ENCODE data around the gene IGSF9B.

Gene IGSF9B

DNA sequence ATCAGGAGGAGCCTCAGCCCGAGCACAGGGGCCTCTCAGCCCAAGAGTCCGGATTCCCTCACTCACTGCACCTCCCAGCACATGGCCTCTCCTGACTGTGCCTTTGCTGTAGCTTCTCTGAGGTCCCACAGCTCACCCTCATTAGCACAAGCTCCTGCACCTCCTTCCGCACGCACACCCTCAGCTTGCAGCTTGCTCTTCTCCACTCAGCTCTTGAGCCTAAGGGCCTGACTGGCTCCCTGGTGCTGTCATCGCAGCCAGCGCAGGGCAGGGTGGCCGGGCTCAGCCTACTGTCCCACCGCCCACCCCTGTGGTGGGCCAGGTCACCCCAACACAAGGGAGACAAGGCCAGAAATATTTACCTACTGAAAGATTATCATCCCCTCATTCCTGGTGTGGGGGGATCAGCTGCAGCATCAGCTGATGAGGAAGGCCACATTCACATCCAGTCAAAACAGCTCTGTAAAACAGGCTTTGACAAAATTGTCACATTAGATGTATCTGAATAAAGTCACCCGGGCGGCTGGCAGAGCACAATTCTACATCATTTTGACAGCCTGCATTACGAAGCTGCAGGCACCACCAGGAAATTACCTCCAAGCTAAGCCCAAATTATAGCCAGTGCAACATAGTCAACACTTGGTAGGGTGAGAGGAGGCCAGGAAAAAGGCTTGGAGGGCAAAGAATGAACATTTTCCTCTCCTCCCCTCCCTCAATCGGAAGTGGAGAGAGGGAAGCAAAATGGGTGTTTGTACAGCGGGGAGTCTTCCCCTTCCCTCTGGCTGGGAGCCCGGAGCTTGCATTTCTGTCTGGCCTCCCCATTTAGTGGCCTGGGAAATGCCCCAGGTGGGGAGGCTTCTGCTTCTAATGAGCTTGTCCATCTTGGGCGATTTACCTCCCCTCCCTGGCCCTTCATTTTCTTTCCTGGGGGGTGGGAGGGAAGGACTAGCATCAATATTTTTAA, 29.5 kb upstream of the IGSF9B start:
- no peak for DNase-seq (ENCODE audit: low spot score)

DNA sequence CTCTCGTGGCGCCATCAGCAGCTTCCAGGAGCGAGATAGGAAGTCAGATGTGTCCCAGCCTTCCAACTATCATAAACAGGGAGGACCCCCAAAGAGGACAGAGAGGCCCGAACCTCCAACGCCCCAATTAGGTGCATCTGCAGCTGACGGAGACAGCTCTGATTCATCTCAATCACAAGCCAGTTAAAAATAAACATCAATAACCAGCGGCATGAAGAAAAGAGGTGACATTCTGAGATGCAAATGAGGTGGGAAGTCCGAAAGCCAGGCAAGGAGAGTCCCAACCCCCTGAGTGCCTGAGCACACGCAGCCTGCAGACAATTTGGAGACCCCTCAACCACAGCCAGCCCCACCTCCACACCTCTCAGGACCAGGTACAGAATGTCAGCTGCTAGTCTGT, 28.1 kb upstream of the IGSF9B start:
- DNase-seq (ENCODE audit: low spot score), result no peak

DNA sequence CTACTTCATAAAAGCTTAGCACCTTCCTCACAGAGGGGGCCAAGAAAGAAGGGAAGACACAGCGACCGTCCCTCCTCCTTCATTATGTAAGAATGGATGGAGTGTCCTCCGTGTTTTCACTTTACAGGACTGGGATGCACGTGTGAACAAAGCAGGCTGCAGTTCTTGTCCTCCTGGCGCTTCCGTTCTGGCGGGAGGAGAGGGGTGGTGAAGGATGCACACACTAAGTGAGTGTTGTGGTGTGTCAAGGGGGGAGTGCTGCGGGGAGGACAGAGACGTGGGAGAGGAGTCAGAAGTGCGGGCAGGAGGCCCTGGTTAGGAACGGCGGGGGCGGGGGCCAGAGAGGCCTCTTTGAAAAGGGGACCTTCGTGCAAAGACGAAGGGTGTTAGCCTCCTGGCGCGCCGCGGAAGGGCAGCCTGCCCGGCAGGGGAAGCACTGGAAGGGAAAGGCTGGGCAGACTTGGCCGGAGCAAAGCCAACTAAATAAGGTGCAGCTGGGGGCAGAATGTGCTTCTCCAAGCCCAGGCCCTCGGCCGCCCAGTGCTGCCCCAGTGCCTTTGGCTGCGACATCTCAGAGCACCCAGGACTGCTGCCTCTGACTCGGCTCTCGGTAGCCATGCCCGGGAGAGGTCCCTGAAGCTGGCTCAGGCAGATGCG, 27.0 kb upstream of the IGSF9B start:
- no peak for DNase-seq (ENCODE audit: low spot score)

DNA sequence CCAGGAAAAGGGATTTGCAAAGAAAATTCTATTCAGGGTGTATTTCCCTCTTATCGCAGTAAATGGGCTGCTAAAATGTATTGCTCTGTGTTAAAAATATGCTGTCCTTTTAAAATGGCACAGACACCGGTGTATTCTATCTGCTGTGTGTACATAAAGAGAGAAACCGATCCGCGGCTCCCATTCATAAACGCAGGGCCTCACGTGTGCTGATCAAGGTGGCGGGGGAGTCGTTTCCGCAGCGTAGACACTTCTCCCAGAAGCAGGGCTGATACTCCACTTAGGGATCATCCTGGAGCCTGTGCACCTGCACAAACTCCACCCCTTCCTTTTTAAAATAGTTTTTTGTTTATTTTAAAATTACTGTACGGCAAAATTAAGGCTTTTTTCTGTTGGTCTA, 26.1 kb upstream of the IGSF9B start:
- no peak for DNase-seq (ENCODE audit: low spot score)

DNA sequence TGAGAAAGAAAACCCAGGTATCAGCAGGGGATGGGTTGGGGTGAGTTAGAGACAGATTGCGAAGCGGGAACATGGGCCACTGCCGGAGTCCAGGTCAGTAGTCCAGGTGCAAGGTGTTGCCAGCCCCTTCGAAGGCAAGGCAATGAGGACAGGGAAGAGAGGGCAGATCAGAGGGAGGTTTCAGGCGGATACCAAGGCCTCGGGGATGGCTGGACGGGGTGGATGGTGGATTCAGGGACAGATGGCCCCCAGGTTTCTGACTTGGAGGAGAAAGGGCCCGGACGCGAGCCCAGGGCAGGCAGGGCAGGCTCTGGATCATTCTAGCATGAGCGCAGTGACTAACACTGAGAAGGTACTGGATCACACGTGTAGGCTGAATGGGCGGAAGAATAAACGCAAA, 25.4 kb upstream of the IGSF9B start:
- DNase-seq (ENCODE audit: low spot score), result no peak

DNA sequence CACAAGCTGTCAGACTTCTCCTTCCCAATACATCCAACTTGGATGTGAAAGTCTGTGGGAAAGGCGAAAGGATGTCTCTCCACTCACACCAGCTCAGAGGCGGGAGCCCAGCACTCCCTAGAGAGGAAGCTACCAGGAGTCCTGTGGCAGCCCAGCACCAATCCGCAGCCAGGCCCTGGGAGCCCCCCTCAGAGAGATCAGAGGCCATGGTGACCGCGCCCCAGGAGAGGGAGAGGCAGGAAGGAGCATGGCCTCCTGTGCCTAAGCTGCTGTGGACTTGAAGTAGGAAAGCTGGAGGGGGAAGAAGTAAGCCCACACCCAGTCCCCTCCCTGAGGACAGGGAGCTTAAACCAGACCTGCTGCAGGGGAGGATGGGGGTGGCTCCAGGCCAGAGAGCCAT, 24.4 kb upstream of the IGSF9B start:
- no peak for DNase-seq (ENCODE audit: low spot score)

DNA sequence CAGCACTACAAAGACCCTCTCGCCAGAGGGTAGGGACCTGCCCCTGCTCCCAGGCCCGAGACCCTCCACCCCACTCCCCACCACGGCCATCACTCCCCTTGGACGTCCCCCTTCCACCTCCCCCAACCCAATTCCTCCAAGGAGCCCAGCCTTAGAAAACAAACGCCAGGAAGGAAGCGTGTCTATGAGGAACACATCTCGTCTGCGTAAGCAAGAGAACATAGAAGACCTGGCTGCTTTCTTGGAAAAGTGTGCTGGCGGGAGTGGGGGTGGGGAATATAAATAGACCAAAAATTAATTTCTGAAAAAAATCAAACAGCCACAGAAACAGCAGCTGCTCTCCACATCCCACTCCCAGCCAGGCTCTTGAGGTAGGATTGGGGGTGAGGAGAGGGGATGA, 23.9 kb upstream of the IGSF9B start:
- DNase-seq (ENCODE audit: low spot score), result no peak

DNA sequence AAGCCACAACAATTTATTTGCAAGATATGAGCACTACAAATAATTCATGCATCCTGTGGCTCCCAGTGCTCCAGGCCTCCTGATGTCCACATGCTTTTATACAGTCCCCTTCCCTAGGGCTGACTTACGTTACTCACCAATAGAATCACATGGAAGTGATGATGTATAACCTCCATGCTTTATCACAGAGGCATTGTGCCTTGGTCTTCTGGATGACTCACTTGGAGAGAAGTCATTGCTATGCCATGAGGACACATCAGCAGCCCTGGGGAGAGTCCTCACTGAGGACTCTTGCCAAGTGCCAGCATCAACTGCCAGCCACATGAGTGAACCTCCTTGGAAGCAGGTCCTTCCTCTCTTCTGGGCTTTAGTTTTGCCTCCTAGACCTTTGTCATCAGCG, 22.0 kb upstream of the IGSF9B start:
- no peak for DNase-seq (ENCODE audit: low spot score)

DNA sequence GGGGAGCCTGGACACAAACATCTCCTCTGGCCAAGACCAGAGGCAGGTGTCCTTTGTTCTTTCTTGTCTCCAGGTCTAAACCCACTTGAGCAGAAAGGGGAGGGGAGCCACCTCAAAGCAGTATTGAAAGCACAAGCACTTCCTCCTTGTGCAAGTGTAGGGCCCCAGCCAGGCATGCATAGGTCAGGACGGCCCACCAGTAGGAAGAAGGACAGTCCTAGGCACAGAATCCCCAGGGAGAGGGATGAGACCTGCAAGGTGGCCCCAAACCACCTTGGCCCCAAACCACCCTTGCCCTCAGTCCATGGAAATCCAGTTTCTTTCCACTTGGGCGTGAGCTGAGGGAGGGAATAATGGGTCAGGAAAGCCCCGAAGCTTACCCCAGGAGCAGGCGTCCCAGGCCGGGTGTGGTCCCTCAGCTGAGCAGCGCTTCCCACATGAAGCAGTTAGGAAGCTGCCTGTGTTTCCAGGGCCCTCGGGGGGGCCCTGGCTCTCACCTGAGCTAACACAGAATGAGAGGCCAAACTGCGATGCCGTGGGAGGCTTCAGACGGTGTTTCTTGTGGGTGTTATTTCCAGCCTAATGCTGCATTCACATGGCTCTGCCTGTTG, 20.4 kb upstream of the IGSF9B start:
- DNase-seq (ENCODE audit: low spot score), result no peak

DNA sequence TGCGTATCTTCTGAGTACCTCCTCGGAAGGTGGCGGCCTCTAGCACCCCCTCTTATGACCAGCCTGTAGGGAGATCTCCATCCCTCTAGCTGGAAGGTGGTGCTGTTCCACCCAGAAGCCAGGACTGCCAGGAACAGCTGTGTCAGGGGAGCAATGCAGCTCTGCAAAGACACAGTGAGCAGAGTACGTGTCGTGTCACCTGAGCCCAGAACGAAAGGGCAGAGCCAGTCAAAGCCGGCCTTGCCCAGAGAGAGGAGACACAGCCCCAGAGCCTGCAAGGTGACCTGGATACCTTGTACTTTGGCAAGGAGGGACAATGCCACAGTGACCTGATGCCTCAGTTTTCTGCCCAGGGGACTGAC, 18.7 kb upstream of the IGSF9B start:
- no peak for DNase-seq (ENCODE audit: low spot score)

DNA sequence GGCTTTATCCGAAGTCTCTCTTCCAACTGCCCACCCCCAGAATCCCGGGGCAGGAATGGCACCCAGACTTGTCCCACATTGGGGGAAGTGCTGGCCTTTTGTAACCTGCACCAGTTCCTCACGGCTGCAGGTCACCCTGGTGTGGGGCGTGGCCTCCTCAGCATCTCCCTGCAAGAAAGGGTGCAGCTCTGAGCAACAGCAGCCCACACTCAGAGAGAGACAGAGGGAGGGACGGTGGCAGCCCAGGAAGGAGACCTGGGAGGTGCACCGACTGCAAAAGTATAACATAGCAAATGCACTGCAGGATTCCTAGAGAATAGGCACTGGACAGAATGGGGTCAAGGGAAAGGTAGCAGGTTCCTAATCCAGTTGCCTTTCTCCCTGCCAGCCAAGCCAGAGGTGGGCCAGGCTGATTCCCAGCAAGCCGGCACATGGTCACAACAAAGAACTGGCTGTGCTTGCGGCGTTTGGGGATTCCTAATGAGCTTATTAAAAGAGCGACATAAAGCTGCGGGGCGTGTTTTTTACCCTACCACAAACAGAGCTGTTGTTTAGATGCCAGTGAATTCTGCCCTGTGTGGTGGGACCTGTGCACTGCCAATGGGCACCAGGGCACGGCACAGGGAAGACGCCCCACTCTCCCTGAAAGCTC, 18.2 kb upstream of the IGSF9B start:
- DNase-seq (ENCODE audit: low spot score), result no peak

DNA sequence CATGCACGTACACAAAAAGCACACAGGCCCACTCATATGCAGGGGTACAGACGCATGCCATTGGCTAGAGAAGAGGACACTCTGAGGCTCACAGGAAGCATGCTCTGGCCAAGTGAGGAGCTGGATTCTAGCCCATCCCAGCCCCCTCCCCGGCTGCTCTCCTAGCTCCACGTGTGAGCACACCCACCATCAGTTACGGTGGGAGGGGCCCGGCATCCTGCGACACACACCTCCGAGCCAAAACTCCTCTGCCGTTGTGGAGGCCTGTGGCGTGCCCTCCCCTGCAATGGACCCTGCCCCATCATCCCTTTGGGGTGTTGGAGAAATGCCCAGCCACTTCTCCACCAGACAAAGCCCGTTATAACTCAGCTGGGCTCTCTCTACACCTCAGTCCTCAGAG, 15.1 kb upstream of the IGSF9B start:
- DNase-seq (ENCODE audit: low spot score), result no peak

DNA sequence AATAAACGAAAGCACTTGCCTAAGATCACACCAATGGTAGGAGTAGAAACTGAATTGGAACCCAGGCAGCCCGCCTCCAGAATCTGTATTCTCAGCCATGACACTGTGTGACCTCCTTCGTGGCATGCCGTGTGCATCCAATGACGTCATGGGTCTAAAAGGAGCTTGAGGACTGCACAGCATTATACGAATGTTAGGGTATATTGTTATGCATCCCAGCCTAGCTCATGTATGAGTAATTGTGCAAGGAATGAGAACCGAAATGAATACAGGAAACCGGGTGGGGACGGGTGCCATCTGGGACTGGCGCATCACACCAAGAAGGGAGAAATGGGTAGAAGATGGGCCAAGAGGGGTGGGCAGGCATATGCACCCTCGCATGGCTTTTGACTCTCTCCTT, 12.3 kb upstream of the IGSF9B start:
- no peak for DNase-seq (ENCODE audit: low spot score)

DNA sequence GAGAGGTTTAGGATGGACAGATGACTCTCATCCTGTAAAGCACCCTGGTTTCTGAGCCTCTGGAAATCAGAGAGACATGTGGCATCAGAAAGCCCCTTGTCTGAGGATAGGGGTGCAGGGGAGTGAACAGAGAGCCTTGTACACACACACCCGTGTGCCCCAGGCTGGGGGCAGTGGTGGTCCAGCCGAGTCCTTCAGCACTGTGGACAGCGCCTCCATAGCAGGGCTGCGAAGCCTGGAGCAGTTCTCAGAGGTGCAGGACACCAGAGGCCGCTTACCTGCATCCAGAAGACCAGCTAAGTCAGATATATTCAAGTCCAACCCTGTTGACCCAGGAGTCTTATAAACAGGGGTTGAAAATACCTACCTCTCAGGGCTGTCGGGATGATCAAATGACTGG, 11.5 kb upstream of the IGSF9B start:
- DNase-seq (ENCODE audit: low spot score), result no peak

DNA sequence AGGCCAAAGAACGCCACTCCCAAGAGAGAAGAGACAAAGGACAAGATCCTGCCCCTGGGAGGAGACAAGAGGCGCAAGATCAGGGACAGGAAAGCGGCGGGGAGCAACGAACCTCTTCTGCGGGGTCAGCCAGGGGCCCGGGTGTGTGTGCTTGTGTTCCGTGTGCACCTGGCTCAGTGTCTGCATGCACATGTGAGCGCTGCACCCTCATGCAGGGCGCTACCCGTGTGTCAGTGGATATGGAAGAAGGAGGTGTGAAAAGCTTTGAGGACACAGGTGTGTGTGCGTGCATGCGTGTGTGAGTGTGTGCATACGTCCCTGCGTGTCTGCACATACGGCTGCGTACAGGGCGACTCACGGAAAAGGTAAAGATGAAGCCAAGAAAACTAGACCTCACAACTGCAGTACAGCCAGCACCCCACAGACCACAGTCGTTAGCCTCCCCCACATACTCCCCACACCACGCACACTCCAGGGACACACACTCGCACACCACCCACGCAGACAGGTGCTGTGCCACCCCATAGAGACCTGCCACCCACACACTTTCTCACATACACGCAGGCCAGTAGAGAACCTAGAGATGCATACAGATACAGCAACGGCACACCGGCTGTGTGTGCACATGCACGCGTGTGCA, 11.0 kb upstream of the IGSF9B start:
- DNase-seq (ENCODE audit: low spot score), result no peak

DNA sequence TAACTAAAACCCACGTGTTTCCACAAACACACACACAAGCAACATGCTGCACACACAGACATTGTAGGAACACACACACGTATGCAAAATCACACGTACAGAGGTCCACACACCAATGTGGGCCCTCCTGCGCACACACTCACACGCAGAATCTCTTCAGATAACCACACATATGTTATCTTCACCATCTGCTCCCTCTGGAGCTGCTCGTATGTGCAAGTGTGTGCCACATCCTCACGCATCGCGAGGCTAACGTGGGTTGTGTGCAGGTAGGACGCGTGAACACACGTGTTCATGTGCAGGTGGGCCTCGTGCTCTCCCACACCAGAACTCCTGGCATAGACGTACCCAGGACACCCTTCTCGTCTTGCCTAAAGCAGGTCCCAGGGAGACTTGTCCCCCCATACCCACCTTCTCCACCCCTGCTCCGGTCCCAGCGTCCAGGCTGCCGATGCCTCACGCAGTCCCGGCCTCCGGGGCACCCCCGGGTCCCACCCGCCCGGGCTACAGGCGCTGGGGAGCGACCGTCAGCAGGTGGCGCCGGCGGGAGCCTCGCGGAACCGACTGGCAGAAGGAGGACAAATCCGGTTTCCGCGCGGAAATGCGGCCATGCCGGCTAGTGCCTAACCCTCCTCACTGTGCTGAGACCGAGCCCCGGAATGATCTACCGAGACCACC, 10.3 kb upstream of the IGSF9B start:
- DNase-seq (ENCODE audit: low spot score), result no peak

DNA sequence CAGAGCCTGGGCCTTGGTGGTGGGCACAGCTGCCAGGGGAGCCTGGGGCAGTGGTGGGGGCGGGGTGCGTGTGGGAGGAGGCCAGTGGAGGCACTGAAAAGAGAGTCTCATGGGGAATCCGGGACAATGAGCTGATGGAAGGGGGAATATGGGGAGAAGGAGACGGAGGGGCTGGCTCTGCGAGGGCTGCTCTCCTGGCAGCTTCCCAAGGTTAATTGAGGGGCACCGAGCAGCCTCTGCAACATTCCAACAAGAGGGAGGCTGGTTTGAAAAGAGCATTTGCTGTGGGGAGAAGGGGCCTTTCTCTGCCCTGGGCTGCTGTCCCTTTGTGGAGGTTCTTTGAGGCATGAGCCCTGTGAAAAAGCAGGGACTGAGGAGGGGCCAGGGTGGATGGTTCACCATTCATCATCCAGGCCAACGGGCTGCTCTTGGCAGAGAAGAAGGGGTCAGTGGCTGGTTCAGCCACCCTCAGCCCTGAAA, 9.4 kb upstream of the IGSF9B start:
- DNase-seq (ENCODE audit: low spot score), result no peak

DNA sequence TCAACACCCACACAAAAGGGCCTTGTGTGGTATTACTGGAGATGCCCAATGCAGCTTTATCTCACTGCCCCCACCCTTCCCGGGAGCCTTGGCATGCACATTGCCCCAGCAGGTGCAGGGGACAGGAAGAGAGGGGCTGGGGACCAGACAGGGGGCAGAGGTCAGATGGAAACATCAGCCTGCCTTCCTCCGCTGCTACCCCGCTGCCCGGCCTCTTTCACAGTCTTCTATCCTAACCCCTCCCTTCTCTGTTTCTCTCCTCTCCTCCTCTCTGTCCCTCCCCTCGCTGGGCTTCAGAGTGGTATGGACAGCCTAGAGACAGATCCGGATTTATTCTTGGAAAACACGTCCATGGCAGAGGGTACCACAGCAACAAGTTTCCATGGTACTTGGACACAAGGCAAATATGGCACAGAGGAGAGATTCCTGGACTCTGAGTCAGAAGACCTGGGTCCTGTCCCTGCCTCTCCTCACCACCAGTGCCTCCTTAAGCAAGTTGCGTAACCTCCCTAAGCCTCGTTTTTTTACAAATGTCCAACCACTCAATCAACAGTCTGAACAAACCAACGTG, 8.3 kb upstream of the IGSF9B start:
- peak; percentile 49 for DNase-seq (ENCODE audit: low spot score)

DNA sequence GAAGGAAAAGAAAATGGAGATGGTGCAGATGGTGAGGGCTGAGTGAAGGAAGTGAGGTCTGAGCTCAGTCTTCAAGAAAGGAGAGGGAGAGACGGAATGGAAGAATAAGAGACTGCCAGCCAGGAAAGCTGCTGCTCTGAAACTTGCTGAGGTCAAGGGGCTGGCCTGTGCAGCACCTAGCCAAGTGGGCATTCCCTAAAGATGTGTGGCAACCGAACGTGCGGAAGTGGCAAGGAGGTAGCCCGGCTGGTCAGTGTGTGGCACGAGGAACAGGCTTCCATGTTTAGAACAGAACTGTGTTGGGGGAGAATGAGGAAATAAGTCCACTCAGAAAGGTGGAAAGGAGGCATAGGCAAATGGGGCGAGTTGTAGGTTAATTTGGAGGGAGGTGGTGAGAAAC, 7.6 kb upstream of the IGSF9B start:
- no peak for DNase-seq (ENCODE audit: low spot score)

DNA sequence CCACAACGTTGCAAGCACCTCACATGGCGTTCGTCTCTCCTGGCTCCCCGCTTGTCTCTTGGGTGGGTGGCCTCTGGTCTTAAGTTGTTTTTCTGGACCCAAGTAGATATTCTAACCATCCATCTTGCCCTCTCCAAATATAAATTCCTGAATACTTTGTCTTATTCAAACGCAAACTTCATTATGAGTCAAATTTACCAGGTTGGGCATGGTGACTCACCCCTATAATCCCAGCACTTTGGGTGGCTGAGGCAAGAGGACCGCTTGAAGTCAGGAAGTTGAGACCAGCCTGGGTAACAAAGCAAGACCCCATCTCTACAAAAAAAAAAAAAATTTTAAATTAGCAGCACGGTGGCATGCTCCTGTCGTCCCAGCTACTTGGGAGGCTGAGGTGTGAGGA, 5.1 kb upstream of the IGSF9B start:
- no peak for DNase-seq (ENCODE audit: low spot score)

DNA sequence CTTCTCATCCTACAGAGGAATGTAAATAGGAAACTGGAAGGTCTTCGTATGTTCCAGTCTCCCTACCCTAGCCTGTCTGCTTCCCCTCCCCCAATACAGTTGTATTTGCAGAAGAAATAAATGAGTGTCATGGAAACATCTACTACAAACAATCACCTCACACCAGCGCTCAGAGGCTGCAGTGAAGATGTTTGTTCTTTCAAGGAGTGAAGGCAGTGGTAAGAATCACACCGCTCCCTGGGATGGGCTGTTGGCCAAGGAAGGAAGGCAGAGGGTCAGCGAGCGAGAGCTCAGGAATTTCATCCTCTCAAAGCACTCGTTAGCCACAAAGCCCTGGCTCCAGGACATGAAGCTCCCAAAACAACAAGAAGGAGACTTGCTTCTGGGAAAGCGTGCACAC, 1.1 kb upstream of the IGSF9B start:
- DNase-seq (ENCODE audit: low spot score), result no peak
